ENCODE data around the gene FAT4. TPM values are rescaled to one million over a fixed set of nuclear protein-coding genes. Genes with fewer than 3 reads are reported as not detected.

FAT4 gene
- total RNA-seq, 1 experiment from 2014 or later = 33.6 TPM

DNA sequence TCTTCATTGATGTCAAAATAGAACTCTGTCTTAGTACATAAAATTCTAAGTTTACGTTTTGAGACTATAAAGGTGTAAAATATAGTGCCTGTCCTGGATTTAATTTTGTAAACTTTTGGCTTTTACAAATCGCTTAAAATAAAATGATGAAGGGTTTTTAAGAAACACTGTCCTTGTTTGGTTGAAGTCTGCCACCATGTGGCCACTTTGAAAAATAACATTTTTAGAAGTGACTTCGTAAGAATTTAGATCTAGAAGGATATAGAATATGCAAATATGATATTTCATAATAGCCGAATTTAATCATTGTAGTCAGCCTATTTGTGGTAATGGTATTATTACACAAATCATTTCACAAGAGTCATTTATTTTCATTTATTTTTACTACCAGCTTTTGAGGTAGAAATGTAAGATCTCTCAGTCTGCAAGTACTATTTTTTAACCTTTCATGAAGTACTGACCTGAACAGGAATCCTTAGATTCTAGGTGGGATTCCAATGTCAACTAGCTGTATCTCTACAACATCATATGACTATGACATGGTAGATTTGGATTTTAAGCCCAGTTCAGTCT lies 31.0 kb upstream of the FAT4 start:
- TF ChIP-seq, protein P1, sequence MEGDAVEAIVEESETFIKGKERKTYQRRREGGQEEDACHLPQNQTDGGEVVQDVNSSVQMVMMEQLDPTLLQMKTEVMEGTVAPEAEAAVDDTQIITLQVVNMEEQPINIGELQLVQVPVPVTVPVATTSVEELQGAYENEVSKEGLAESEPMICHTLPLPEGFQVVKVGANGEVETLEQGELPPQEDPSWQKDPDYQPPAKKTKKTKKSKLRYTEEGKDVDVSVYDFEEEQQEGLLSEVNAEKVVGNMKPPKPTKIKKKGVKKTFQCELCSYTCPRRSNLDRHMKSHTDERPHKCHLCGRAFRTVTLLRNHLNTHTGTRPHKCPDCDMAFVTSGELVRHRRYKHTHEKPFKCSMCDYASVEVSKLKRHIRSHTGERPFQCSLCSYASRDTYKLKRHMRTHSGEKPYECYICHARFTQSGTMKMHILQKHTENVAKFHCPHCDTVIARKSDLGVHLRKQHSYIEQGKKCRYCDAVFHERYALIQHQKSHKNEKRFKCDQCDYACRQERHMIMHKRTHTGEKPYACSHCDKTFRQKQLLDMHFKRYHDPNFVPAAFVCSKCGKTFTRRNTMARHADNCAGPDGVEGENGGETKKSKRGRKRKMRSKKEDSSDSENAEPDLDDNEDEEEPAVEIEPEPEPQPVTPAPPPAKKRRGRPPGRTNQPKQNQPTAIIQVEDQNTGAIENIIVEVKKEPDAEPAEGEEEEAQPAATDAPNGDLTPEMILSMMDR (conservative IDR thresholded peaks at IDR 0.05; ENCODE audit: low read depth, low read length) = peak; percentile 69
- no peak for TF ChIP-seq EZH2 (IDR thresholded peaks at IDR 0.05; ENCODE audit: borderline replicate concordance, low read depth, low read length, poor library complexity, severe bottlenecking)
- intact Hi-C loops (cut with micrococcal nuclease; ENCODE audit: unreplicated experiment) = loop anchor here (1.0 kb wide), 1 partner anchor 949 kb away; no protein-coding TSS in a partner anchor
- no peaks in the 10 kb centered on the region for H3K27me3 ChIP-seq (replicated peaks; ENCODE audit: insufficient read depth, low read depth, low read length, poor library complexity)
- H3K4me3 ChIP-seq (ENCODE audit: low read depth, low read length, poor library complexity, severe bottlenecking) = no peak overlapping the region
- H3K9me3 ChIP-seq (ENCODE audit: low read depth, low read length, poor library complexity, severe bottlenecking) = no peaks in the 10 kb centered on the region
- no peaks in the 10 kb centered on the region for H3K36me3 ChIP-seq (ENCODE audit: insufficient read depth, low read length, poor library complexity, severe bottlenecking)
- no peaks in the 10 kb centered on the region for H3K4me1 ChIP-seq (ENCODE audit: insufficient read depth, low read length, poor library complexity, severe bottlenecking)
- H3K27ac ChIP-seq (ENCODE audit: low read depth, low read length, poor library complexity, severe bottlenecking) = no peak overlapping the region
- ChIA-PET CTCF (interaction anchor here (0.6 to 2.1 kb wide), 3 partner anchors 59 to 949 kb away, joined by 3 to 13 read pairs (median 3); no protein-coding TSS in a partner anchor), POLR2A (ENCODE audit: low non-redundant PET) (interaction anchor here (0.6 kb wide), 1 partner anchor 949 kb away, joined by 3 read pairs; no protein-coding TSS in a partner anchor)
- DNase-seq (ENCODE audit: low spot score) = peak; percentile 46
- BruUV-seq (replicated peaks) = no TSS peak

DNA sequence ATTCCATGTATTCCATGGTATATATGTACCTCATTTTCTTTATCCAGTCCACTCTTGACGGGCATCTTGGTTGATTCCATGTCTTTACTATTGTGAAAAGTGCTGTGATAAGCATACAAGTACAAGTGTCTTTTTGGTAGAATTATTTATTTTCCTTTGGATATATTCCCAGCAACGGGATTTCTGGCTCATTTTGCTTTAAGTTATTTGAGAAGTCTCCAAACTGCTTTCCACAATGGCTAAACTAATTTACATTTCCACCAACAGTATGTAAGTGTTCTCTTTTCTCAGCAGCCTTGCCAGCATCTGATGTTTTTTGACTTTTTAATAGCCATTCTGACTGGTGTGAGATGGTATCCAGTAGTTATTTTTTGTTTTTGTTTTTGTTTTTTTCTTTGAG lies 17.6 kb upstream of the FAT4 start:
- intact Hi-C loops (cut with micrococcal nuclease; ENCODE audit: unreplicated experiment) = no loop called here
- no peaks in the 10 kb centered on the region for H3K27me3 ChIP-seq (replicated peaks; ENCODE audit: insufficient read depth, low read depth, low read length, poor library complexity)
- TF ChIP-seq, protein P1 (conservative IDR thresholded peaks at IDR 0.05; ENCODE audit: low read depth, low read length) = no peak
- no peak for TF ChIP-seq EZH2 (IDR thresholded peaks at IDR 0.05; ENCODE audit: borderline replicate concordance, low read depth, low read length, poor library complexity, severe bottlenecking)
- no peak overlapping the region for H3K4me3 ChIP-seq (ENCODE audit: low read depth, low read length, poor library complexity, severe bottlenecking)
- ChIA-PET POLR2A (ENCODE audit: low non-redundant PET) (no interaction called here), CTCF (no interaction called here)
- no peak for DNase-seq (ENCODE audit: low spot score)
- no peak overlapping the region for H3K27ac ChIP-seq (ENCODE audit: low read depth, low read length, poor library complexity, severe bottlenecking)
- no peaks in the 10 kb centered on the region for H3K36me3 ChIP-seq (ENCODE audit: insufficient read depth, low read length, poor library complexity, severe bottlenecking)
- H3K4me1 ChIP-seq (ENCODE audit: insufficient read depth, low read length, poor library complexity, severe bottlenecking) = no peaks in the 10 kb centered on the region
- no peaks in the 10 kb centered on the region for H3K9me3 ChIP-seq (ENCODE audit: low read depth, low read length, poor library complexity, severe bottlenecking)
- no TSS peak for BruUV-seq (replicated peaks)

DNA sequence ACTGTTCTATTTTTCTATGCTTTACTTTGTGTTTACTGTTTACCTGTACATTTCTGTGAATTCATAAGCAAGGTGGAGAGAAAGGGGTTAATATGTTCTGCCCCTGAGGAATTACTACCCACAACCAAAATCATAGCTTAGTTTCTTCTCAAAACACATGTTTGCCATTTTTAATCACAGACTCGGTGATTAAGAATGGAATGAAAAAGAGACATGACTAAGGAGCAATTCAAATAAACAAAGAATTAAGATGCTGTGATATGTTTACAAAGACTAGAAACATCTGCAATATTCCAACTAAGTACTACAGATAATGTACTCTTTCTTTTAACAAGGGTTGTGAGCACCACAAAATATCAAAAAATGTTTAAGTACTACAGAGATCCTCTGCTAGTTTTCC lies 11.7 kb upstream of the FAT4 start:
- H3K27ac ChIP-seq (ENCODE audit: low read depth, low read length, poor library complexity, severe bottlenecking) = no peak overlapping the region
- no peaks in the 10 kb centered on the region for H3K27me3 ChIP-seq (replicated peaks; ENCODE audit: insufficient read depth, low read depth, low read length, poor library complexity)
- intact Hi-C loops (cut with micrococcal nuclease; ENCODE audit: unreplicated experiment) = no loop called here
- no peaks in the 10 kb centered on the region for H3K4me1 ChIP-seq (ENCODE audit: insufficient read depth, low read length, poor library complexity, severe bottlenecking)
- no TSS peak for BruUV-seq (replicated peaks)
- H3K9me3 ChIP-seq (ENCODE audit: low read depth, low read length, poor library complexity, severe bottlenecking) = no peaks in the 10 kb centered on the region
- no peak for DNase-seq (ENCODE audit: low spot score)
- ChIA-PET CTCF (no interaction called here), POLR2A (ENCODE audit: low non-redundant PET) (no interaction called here)
- no peak overlapping the region for H3K4me3 ChIP-seq (ENCODE audit: low read depth, low read length, poor library complexity, severe bottlenecking)
- no peaks in the 10 kb centered on the region for H3K36me3 ChIP-seq (ENCODE audit: insufficient read depth, low read length, poor library complexity, severe bottlenecking)
- TF ChIP-seq, protein P1 (conservative IDR thresholded peaks at IDR 0.05; ENCODE audit: low read depth, low read length) = no peak
- TF ChIP-seq EZH2 (IDR thresholded peaks at IDR 0.05; ENCODE audit: borderline replicate concordance, low read depth, low read length, poor library complexity, severe bottlenecking) = no peak

Data from A673 (cell line).